Lung (tissue), 12 donors: ENCODE measurements around the gene BCL2L15. TPM values are rescaled to one million over a fixed set of nuclear protein-coding genes. Genes with fewer than 3 reads are reported as not detected.

Source experiments
- ATAC-seq: fragments of 200-7000 bp; cut with Tn5 transposase; one replicate; pipeline ENCODE4 v1.9.1; 2020; ENCODE audit warnings: moderate number of reproducible peaks; ENCODE audit not compliant: insufficient read depth, low FRiP score
- DNase-seq, 3 donors: peaks; one replicate each; pipeline ENCODE4 v3.0.0-alpha.2; 2013 to 2017
- H3K27ac ChIP-seq, 2 donors: one replicate each; pipeline ENCODE4 v1.5.1; 2013; ENCODE audit warnings: mild to moderate bottlenecking in 2 of 2, moderate library complexity in 2 of 2, control low read depth in 1 of 2, inconsistent platforms in 1 of 2, low read depth in 1 of 2, low read length in 1 of 2
- H3K27me3 ChIP-seq, 3 donors: one replicate each; pipeline ENCODE4 v1.5.1; 2013; ENCODE audit warnings: low read length in 2 of 3; ENCODE audit not compliant: control insufficient read depth in 3 of 3, insufficient read depth in 3 of 3
- H3K36me3 ChIP-seq, 4 donors: one replicate each; pipeline ENCODE4 v1.5.1; 2013; ENCODE audit warnings: low read length in 4 of 4, mild to moderate bottlenecking in 1 of 4, moderate library complexity in 1 of 4; ENCODE audit not compliant: control insufficient read depth in 4 of 4, insufficient read depth in 4 of 4
- H3K4me1 ChIP-seq, 5 donors: one replicate each; pipeline ENCODE4 v1.5.1; 2013; ENCODE audit warnings: low read length in 5 of 5, mild to moderate bottlenecking in 2 of 5, moderate library complexity in 1 of 5; ENCODE audit not compliant: control insufficient read depth in 5 of 5, insufficient read depth in 5 of 5
- H3K4me3 ChIP-seq: one replicate; pipeline ENCODE4 v1.5.1; 2013; ENCODE audit warnings: mild to moderate bottlenecking, control low read depth, moderate library complexity
- H3K9ac ChIP-seq, 2 donors: one replicate each; pipeline ENCODE4 v1.5.1; 2013; ENCODE audit warnings: low read length in 2 of 2, control low read depth in 1 of 2; ENCODE audit not compliant: insufficient read depth in 1 of 2
- H3K9me3 ChIP-seq, 4 donors: one replicate each; pipeline ENCODE4 v1.5.1; 2013; ENCODE audit warnings: low read length in 3 of 4, mild to moderate bottlenecking in 1 of 4, moderate library complexity in 1 of 4; ENCODE audit not compliant: control insufficient read depth in 4 of 4, insufficient read depth in 3 of 4
- WGBS, 2 donors: extraction: QIAGEN DNeasy Blood & Tissue Kit; methylation state at CpG; one replicate each; pipeline ENCODE4 v1.1.7; 2013; 5-methylcytosine and 5-hydroxymethylcytosine counted together
- polyA plus RNA-seq, 2 donors: library from polyadenylated mRNA; stranded (reverse); fragments of 200-250 nt; gene quantifications; one replicate each; pipeline ENCODE4 v1.2.1, GENCODE V29; 2013
- total RNA-seq, 2 donors: library from RNA; depleted of rRNA in 1 of 2; stranded (reverse); fragments of >200 nt in 1 of 2; gene quantifications; one replicate each; pipeline ENCODE4 v1.2.1, GENCODE V29; 2014 to 2021
- TF ChIP-seq, protein P1 (sequence below): IDR thresholded peaks from 2 replicates; pipeline ENCODE4 v1.5.1; 2012; ENCODE audit warnings: mild to moderate bottlenecking; ENCODE audit errors: control extremely low read depth, extremely low read depth
- donor health status: control.
- donor health status: control.
- donor health status: Bipolar disorder and iron deficiency.
- donor health status: healthy.
- donor health status: DM: yes; HTN: yes; CAD: no.

Gene BCL2L15
- total and polyA plus RNA-seq, 4 donors: 1.9 to 7.0 (median 3.2) TPM

DNA sequence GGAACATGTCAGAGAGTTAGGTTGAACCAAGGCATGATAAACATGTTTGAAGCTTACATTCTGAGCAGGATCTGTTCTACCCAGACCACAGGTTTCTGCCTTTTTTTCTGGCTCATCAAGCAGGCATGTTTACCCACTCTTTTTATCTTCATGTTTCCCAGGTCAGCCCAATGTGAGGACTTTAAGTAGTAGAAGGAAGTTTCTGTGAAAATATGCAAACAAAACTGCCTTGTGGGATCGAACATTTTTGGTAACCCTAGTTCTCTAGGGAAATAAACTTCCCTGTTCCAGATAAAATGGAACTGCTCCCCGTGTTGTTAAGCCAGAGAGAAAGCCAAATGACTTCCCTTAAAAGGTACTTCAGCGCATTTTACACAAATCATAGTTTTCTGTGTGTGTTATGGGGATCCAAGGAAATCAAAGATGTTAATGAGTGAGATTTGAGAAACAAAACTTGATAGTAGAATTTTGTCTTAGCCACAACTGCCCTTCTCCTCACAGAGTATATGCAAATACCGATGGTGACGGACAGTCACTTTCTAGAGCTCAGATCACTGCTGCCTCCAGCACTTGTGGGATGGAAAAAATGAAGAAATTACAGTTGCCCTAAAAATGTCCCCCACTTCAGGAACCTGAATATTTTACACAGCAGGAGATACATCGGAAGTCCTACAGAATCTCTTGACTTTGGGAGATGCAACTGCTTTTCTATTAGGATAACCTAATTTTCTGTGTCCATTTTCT is 41.0 kb upstream of the BCL2L15 start:
- Histone ChIP-seq H3K27me3 (no peaks in the 10 kb centered on the region), H3K27ac (peak overlapping the region; percentile 95 to 100), H3K9me3 (no peaks in the 10 kb centered on the region), H3K4me3 (peak overlapping the region; percentile 92), H3K9ac (peak overlapping the region; percentile 94 to 99), H3K4me1 (peaks cover 0 to 25% (median 10%) of the 10 kb centered on the region in 5 donors), H3K36me3 (peaks cover 0 to 3% (median 0%) of the 10 kb centered on the region in 4 donors)
- TF ChIP-seq, protein P1, sequence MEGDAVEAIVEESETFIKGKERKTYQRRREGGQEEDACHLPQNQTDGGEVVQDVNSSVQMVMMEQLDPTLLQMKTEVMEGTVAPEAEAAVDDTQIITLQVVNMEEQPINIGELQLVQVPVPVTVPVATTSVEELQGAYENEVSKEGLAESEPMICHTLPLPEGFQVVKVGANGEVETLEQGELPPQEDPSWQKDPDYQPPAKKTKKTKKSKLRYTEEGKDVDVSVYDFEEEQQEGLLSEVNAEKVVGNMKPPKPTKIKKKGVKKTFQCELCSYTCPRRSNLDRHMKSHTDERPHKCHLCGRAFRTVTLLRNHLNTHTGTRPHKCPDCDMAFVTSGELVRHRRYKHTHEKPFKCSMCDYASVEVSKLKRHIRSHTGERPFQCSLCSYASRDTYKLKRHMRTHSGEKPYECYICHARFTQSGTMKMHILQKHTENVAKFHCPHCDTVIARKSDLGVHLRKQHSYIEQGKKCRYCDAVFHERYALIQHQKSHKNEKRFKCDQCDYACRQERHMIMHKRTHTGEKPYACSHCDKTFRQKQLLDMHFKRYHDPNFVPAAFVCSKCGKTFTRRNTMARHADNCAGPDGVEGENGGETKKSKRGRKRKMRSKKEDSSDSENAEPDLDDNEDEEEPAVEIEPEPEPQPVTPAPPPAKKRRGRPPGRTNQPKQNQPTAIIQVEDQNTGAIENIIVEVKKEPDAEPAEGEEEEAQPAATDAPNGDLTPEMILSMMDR: no peak
- ATAC-seq: no peak
- DNase-seq: peak in 1 of 3 donors; percentile 54
- 11 to 13% methylated on average over 6 of the region's 6 CpGs for WGBS, 2 donors

DNA sequence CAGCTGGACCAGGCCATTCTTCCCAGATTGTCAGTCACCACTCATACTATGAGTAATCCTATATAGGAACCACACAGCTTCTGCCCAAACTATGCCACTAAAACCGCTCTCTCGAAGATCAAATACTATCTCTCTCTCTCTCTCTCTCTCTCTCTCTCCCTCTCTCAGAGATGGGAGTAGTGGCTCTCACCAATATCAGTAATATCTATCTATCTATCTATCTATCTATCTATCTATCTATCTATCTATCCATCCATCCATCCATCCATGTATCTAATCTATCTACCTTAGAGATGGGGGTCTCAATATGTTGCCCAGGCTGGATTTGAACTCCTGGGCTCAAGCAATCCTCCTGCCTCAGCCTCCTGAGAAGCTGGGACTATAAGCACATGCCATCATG is 37.1 kb upstream of the BCL2L15 start:
- Histone ChIP-seq H3K4me3 (no peak overlapping the region), H3K36me3 (peaks cover 0 to 3% (median 0%) of the 10 kb centered on the region in 4 donors), H3K9ac (no peak overlapping the region), H3K27ac (no peak overlapping the region), H3K9me3 (no peaks in the 10 kb centered on the region), H3K27me3 (no peaks in the 10 kb centered on the region), H3K4me1 (peaks cover 0 to 6% (median 0%) of the 10 kb centered on the region in 5 donors)
- ATAC-seq (no peak), DNase-seq (no peak)
- TF ChIP-seq, protein P1: no peak
- WGBS, 2 donors: 97 to 98% methylated on average over 2 of the region's 2 CpGs

DNA sequence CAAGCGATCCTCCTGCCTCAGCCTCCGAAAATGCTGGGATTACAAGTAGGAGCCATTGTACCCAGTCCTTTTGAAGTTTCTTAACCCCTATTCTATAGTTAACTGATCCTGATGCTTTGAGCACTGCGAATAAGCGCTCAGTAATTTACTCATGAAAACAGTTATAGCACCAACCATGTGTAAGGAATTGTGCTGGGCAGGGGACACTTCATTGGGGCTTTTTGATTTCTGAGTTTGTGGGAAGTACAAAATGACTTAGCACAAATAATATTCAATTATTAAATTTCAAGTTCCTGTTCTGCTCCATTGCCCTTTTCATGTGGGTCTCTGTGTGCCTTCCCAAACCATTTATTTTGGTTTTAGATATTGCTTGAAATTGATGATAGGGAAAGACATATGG is 35.6 kb upstream of the BCL2L15 start:
- Histone ChIP-seq H3K4me1 (peaks cover 0 to 3% (median 0%) of the 10 kb centered on the region in 5 donors), H3K4me3 (no peak overlapping the region), H3K27me3 (no peaks in the 10 kb centered on the region), H3K36me3 (no peaks in the 10 kb centered on the region), H3K9me3 (no peaks in the 10 kb centered on the region), H3K9ac (no peak overlapping the region), H3K27ac (no peak overlapping the region)
- WGBS, 2 donors: 94 to 98% methylated on average over 4 of the region's 4 CpGs
- DNase-seq: no peak
- no peak for ATAC-seq
- TF ChIP-seq, protein P1: no peak
